DOHH2 (cell line): Measurements from ENCODE around the gene LASP1NB.

Experiments
- H3F3A ChIP-seq: fragments of 200-600 bp; sonication (generic), shearing (Covaris generic); 2 replicates; pipeline ENCODE4 v1.6.0; 2016; ENCODE audit warnings: antibody characterized with exemption, mild to moderate bottlenecking; ENCODE audit not compliant: control insufficient read depth, insufficient read depth
- H3K27ac ChIP-seq: fragments of 200-600 bp; sonication (generic); 2 replicates; pipeline ENCODE4 v1.5.1; 2014; ENCODE audit warnings: low read depth, mild to moderate bottlenecking, low read length, moderate library complexity
- H3K27me3 ChIP-seq: fragments of 200-600 bp; sonication (generic); 2 replicates; pipeline ENCODE4 v1.6.1; 2014; ENCODE audit warnings: mild to moderate bottlenecking, low read length, mixed read lengths; ENCODE audit not compliant: control insufficient read depth
- H3K36me3 ChIP-seq: fragments of 200-600 bp; sonication (generic); 2 replicates; pipeline ENCODE4 v1.6.1; 2014; ENCODE audit warnings: mild to moderate bottlenecking, low read length, moderate library complexity, mixed read lengths; ENCODE audit not compliant: control insufficient read depth
- H3K4me1 ChIP-seq: fragments of 200-600 bp; sonication (generic); 2 replicates; pipeline ENCODE4 v1.6.1; 2014; ENCODE audit warnings: mild to moderate bottlenecking, low read length, mixed read lengths; ENCODE audit not compliant: control insufficient read depth
- H3K4me2 ChIP-seq: fragments of 200-600 bp; sonication (generic); 2 replicates; pipeline ENCODE4 v1.6.0; 2014; ENCODE audit warnings: mild to moderate bottlenecking, low read length, moderate library complexity
- H3K4me3 ChIP-seq: fragments of 200-600 bp; sonication (generic); 2 replicates; pipeline ENCODE4 v1.5.1; 2014; ENCODE audit warnings: mild to moderate bottlenecking, low read length, mixed read lengths
- H3K79me2 ChIP-seq: fragments of 200-600 bp; sonication (generic); 2 replicates; pipeline ENCODE4 v1.6.1; 2014; ENCODE audit warnings: mild to moderate bottlenecking, low read length, mixed read lengths; ENCODE audit not compliant: control insufficient read depth
- H3K9me2 ChIP-seq: fragments of 200-600 bp; sonication (generic); replicated peaks from 2 replicates; pipeline ENCODE4 v1.6.1; 2014; ENCODE audit warnings: mild to moderate bottlenecking, low read length, mixed read lengths; ENCODE audit not compliant: control insufficient read depth
- H3K9me3 ChIP-seq: fragments of 200-600 bp; sonication (generic); 2 replicates; pipeline ENCODE4 v1.6.1; 2014; ENCODE audit warnings: antibody characterized with exemption, low read length, mixed read lengths; ENCODE audit not compliant: control insufficient read depth, insufficient read depth
- H4K20me1 ChIP-seq: fragments of 200-600 bp; sonication (generic); 2 replicates; pipeline ENCODE4 v1.6.0; 2014; ENCODE audit warnings: low read depth, mild to moderate bottlenecking, antibody characterized with exemption, low read length, moderate library complexity; ENCODE audit not compliant: control insufficient read depth, insufficient read depth
- EZH2phosphoT487 ChIP-seq: fragments of 200-600 bp; sonication (generic); IDR thresholded peaks from 2 replicates; pipeline ENCODE4 v1.6.1; 2017; ENCODE audit warnings: borderline replicate concordance, mild to moderate bottlenecking, antibody characterized with exemption, low read length, moderate library complexity, mixed read lengths
- TF ChIP-seq, protein P1 (sequence below): fragments of 200-600 bp; sonication (generic); IDR thresholded peaks from one replicate; pipeline ENCODE4 v1.5.1; 2014; ENCODE audit warnings: antibody characterized with exemption, mild to moderate bottlenecking, low read depth, low read length; ENCODE audit not compliant: poor library complexity, severe bottlenecking

LASP1NB gene

GRCh38 chr17:38892083-38892482 lies 33.3 kb upstream of the LASP1NB start:
- Histone ChIP-seq H3K4me1 (peaks cover 8% of the 10 kb centered on the region), H3K36me3 (peaks cover 46% of the 10 kb centered on the region)

DNA sequence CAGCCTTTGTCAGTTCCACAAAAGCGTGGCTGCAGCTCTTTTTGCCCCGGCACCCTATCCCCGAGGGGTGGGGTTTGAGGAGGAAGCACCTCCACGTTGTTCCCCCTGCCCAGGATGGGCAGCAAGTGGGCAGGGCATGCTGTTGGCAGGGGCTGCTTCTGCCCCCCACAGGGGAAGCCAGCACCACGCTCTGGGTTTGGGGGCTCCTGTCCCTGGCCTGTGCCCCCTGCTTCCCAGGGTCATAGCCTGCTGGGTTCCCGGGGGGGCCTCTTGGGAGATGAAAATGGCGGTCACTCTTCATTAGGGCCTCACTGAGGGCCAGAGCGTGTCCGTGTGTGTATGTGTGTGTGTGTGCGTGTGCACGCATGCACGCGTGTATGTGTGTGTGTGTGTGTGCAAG lies 32.8 kb upstream of the LASP1NB start:
- H3F3A ChIP-seq, result 0 out of 2 replicates have a peak, but pooled peaks cover 2% of the 10 kb centered on the region
- no peak overlapping the region for H3K4me2 ChIP-seq
- H3K9me3 ChIP-seq, result no peaks in the 10 kb centered on the region
- 0 out of 2 replicates have a peak, but pooled peaks cover 2% of the 10 kb centered on the region for H3K79me2 ChIP-seq
- H3K9me2 ChIP-seq, result no peaks in the 10 kb centered on the region
- H3K27ac ChIP-seq, result no peak overlapping the region
- TF ChIP-seq, protein P1, sequence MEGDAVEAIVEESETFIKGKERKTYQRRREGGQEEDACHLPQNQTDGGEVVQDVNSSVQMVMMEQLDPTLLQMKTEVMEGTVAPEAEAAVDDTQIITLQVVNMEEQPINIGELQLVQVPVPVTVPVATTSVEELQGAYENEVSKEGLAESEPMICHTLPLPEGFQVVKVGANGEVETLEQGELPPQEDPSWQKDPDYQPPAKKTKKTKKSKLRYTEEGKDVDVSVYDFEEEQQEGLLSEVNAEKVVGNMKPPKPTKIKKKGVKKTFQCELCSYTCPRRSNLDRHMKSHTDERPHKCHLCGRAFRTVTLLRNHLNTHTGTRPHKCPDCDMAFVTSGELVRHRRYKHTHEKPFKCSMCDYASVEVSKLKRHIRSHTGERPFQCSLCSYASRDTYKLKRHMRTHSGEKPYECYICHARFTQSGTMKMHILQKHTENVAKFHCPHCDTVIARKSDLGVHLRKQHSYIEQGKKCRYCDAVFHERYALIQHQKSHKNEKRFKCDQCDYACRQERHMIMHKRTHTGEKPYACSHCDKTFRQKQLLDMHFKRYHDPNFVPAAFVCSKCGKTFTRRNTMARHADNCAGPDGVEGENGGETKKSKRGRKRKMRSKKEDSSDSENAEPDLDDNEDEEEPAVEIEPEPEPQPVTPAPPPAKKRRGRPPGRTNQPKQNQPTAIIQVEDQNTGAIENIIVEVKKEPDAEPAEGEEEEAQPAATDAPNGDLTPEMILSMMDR, result no peak
- TF ChIP-seq EZH2phosphoT487, result no peak
- no peaks in the 10 kb centered on the region for H4K20me1 ChIP-seq
- H3K27me3 ChIP-seq, result no peaks in the 10 kb centered on the region
- peaks cover 13% of the 10 kb centered on the region for H3K4me1 ChIP-seq
- H3K36me3 ChIP-seq, result peaks cover 45% of the 10 kb centered on the region
- no peak overlapping the region for H3K4me3 ChIP-seq

More at GRCh38 chr17:38892083-38892482, 33.3 kb upstream of the LASP1NB start:
- Histone ChIP-seq H3F3A (0 out of 2 replicates have a peak, but pooled peaks cover 2% of the 10 kb centered on the region), H3K4me3 (no peak overlapping the region), H3K4me2 (no peak overlapping the region), H4K20me1 (no peaks in the 10 kb centered on the region), H3K79me2 (peaks cover 4% of the 10 kb centered on the region), H3K27ac (no peak overlapping the region), H3K9me2 (no peaks in the 10 kb centered on the region), H3K9me3 (no peaks in the 10 kb centered on the region), H3K27me3 (no peaks in the 10 kb centered on the region)
- TF ChIP-seq EZH2phosphoT487, result no peak
- TF ChIP-seq, protein P1, result no peak

GRCh38 chr17:38893113-38893512 lies 32.3 kb upstream of the LASP1NB start:
- peaks cover 44% of the 10 kb centered on the region for H3K36me3 ChIP-seq
- no peaks in the 10 kb centered on the region for H3K27me3 ChIP-seq
- peaks cover 18% of the 10 kb centered on the region for H3K4me1 ChIP-seq
- H3K4me2 ChIP-seq, result no peak overlapping the region
- no peaks in the 10 kb centered on the region for H3K9me2 ChIP-seq
- TF ChIP-seq, protein P1, result no peak
- TF ChIP-seq EZH2phosphoT487, result no peak
- H4K20me1 ChIP-seq, result no peaks in the 10 kb centered on the region
- no peaks in the 10 kb centered on the region for H3K9me3 ChIP-seq
- 0 out of 2 replicates have a peak, but pooled peaks cover 2% of the 10 kb centered on the region for H3K79me2 ChIP-seq
- peaks cover 5% of the 10 kb centered on the region; the same call in 1 of the 2 replicates for H3F3A ChIP-seq
- no peak overlapping the region for H3K4me3 ChIP-seq
- no peak overlapping the region for H3K27ac ChIP-seq
